Activated CD4-positive, alpha-beta T cell treated with anti-CD3 and anti-CD28 coated beads, Interleukin-2, amount 50 U/mL, for 4 hours (primary cell): ENCODE measurements around the gene STAG1.
"Not testable (repeated sequence)": the region's sequence is repeated elsewhere in the genome, so short reads cannot be mapped to it uniquely, and the experiment has no call there.

Experiments
- DNase-seq, 2 experiments: peaks; one replicate each; pipeline ENCODE4 v3.0.0-alpha.2; 2020

The STAG1 gene

GRCh38 chr3:136741063-136741462 is 11.1 kb downstream of the STAG1 start:
- DNase-seq, result no peak

GRCh38 chr3:136740351-136740958 is 11.7 kb downstream of the STAG1 start:
- DNase-seq, result no peak

DNA sequence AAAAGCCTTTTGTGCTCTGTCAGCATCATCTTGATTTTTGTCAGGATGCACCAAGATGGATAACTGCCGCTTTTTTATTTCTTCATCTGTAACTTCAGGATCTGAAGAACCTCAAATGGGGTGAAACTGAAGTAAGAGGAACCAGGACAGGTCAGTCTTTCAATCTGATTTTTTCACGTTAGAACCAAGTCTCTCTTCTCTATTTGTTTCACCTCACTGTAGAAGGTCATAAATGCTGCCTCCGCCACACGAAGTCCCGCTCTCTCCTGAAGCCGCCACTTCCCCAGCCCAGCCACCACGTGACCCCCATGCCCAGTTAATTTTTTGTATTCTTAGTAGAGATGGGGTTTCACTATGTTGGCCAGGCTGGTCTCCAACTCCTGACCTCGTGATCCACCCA is 15.2 kb downstream of the STAG1 start:
- DNase-seq, result not testable (repeated sequence)

DNA sequence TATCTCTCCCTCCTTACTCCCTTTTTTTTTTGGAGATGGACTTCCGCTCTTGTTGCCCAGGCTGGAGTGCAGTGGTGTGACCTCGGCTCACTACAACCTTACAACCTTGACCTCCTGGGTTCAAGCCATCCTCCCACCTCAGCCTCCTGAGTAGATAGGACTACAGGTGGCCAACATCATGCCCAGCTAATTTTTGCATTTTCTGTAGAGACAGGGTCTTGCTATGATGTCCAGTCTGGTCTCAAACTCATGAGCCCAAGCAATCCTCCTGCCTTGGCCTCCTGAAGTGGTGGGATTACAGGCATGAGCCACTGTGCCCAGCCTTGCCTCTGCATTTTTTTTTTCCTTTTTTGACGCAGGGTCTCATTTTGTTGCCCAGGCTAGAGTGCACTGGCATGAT is 17.1 kb downstream of the STAG1 start:
- DNase-seq, result no peak

DNA sequence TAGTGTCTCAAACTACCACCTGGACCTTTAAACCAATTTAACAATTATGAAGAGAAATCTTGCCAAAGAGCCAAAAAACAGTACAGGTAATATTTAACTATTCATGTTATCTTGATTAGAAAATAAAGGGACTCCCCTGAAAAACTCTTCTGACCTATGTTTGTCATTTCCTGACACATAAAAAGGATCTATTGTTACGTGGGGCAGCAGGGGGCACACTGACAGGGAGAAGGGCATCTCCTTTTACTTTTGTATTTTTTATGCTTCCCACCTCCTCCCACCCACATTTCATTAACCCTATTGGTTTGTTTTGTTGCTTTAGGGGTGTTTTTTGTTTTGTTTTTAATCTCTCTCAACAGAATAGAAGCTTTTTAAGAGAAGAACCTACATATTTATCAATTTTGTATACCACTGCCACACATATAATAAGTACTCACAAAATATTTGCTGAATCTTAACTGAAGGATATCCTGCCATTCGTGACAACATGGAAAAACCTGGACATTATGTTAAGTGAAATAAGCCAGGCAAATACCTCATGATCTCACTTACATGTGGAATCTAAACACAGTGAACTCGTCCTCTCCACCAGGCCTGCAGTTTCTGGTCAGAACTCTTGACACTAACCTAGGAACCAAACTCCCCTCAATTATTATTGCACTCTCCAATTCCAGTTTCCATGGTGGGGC is 17.7 kb downstream of the STAG1 start:
- no peak for DNase-seq

GRCh38 chr3:136733317-136733833 is 18.8 kb downstream of the STAG1 start:
- DNase-seq, result no peak

DNA sequence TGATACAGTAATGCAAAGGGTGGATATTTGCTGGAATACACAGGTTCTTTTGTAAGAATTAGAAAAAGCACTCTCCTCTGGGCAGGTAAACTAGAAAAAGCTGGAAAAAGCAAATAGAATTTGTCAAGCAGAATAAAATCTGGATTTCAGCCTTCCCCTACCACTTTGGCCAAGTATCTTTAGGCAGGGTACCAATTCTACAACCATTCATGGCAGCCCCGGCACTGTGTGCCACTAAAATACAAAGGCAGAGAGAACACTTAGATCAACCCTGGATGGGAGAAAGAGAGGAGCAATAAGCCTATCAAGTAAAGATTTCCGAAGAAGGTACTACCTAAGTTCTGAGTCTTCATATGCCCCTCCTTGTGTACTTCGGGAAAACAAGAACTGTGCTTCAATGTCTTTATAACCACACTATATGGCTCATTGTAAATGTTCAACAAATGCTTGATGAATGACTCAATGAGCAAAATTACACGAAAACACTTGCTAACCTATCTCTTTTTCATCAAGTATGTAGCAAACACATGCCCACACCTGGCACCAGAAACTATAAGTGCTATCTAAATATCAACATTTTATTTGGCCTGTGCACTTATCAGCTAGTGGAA is 20.8 kb downstream of the STAG1 start:
- no peak for DNase-seq

DNA sequence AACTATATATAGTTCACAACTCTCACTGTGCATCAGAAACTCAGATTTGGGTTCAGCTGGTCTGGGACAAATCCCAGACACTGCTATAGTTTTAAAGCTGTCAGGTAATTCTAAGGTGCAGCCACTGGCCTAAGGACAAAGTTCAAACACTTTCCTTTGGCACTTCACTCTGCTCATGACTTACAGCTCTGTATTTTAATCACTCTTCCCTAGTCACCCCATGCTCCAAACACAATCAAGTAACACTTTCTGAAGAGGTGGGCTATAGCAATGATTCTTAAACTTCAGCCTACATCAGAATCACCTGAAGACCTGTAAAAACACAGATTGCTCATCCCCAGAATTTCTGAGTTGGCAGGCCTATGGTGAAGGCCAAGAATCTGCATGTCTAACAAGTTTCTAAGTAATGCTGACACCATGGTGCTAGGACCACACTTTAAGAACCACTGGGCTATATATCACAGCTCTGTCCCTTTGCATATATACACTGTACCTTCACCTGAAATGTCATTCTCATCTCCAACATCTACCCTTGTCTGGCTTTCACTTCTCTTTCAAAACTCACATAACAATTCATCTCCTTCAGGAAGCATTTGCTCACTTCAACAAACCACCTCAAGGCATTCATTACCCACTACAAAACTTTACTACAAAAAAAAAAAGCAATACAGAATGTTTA is 21.4 kb downstream of the STAG1 start:
- DNase-seq, result no peak

DNA sequence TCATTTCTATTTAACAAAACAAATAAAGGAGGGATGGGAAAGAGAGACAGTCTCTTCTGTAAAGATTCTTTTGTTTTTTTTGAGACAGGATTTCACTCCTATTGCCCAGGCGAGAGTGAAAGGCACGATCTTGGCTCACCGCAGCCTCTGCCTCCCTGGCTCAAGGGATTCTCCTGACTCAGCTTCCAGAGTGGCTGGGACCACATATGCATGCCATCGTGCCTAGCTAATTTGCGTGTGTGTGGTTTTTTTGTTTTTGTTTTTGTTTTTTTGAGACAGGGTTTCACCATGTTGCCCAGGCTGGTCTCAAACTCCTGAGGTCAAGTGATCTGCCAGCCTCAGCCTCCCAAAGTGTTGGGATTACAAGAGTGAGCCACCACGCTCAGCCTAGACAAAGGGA is 23.3 kb downstream of the STAG1 start:
- no peak for DNase-seq

GRCh38 chr3:136728473-136728872 is 23.7 kb downstream of the STAG1 start:
- no peak for DNase-seq

DNA sequence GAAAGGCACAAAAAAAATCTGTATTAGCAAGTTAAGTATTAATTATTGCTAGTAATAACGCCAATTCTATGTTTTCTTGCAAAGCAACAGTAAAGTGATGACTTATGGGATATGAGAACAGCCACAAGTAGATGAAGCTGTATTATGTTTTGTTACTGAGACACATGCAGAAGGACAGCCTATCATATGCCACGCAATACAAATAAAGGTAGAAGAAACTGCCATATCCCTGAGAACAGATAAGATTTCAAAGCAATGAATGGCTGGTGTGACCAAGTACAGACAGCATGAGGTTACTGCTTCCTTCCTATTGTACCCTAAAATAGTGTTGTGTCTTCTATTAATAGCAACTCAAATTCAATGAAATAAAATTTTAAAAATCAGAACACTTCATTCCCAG is 26.7 kb downstream of the STAG1 start:
- no peak for DNase-seq

DNA sequence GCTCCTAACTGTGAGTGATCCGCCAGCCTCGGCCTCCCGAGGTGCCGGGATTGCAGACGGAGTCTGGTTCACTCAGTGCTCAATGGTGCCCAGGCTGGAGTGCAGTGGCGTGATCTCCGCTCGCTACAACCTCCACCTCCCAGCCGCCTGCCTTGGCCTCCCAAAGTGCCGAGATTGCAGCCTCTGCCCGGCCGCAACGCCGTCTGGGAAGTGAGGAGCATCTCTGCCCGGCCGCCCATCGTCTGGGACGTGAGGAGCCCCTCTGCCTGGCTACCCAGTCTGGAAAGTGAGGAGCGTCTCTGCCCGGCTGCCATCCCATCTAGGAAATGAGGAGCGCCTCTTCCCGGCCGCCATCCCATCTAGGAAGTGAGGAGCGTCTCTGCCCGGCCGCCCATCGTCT is 29.3 kb downstream of the STAG1 start:
- not testable (repeated sequence) for DNase-seq

GRCh38 chr3:136722399-136722798 is 29.8 kb downstream of the STAG1 start:
- DNase-seq, result not testable (repeated sequence)

DNA sequence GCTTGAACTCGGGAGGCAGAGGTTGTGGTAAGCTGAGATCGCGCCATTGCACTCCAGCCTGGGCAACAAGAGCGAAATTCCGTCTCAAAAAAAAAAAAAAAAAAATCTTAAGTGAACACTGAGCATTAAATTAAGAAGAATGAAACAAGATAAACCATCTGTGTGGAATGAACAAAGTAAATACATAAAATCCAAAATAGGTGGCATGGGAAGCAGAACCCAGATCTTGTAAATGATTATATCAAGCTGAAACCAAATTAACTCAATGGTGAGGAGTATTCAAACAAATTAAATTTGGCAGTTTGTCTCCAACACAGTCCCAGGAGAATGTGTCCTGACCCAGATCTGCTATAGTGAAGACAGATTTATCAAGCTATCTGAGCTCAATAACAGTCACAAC is 32.1 kb downstream of the STAG1 start:
- no peak for DNase-seq

GRCh38 chr3:136716629-136717028 is 35.5 kb downstream of the STAG1 start:
- no peak for DNase-seq

DNA sequence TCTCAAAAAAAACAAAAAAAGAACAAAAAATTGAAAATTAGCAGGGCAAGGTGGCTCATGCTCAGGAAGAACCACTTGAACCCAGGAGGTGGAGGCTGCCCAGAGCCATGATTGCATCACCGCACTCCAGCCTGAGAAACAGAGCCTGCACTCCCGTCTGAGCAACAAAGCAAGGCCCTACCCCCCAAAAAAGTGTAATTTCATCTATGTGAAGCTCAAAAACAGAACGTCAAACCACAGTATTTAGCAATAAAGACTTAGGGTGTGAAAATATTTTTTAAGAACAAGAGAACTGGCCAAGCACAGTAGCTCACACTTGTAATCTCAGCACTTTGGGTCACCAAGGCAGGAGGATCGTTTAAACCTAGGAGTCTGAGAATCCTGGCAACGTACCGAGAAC is 38.2 kb downstream of the STAG1 start:
- no peak for DNase-seq

GRCh38 chr3:136712941-136713340 is 39.2 kb downstream of the STAG1 start:
- no peak for DNase-seq

DNA sequence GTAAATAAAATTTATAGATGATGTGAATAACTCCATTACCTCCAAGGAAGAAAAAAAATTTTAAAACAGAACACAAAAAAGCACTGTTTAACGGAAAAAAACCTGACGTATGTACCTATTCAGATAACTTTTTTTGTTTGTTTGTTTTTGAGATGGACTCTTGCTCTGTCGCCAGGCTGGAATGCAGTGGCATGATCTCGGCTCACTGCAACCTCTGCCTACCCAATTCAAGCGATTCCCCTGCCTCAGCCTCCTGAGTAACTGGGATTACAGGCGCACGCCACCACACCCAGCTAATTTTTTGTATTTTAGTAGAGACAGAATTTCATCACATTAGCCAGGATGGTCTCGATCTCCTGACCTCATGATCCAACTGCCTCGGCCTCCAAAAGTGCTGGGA is 40.3 kb downstream of the STAG1 start:
- DNase-seq, result not testable (repeated sequence)

GRCh38 chr3:136711277-136711676 is 40.9 kb downstream of the STAG1 start:
- DNase-seq, result no peak

- not testable (repeated sequence) for DNase-seq
Measured at GRCh38 chr3:136709775-136710174, 42.4 kb downstream of the STAG1 start.

GRCh38 chr3:136708333-136708985 is 43.7 kb downstream of the STAG1 start:
- DNase-seq, result no peak

GRCh38 chr3:136703429-136703828 is 48.7 kb downstream of the STAG1 start:
- no peak for DNase-seq

DNA sequence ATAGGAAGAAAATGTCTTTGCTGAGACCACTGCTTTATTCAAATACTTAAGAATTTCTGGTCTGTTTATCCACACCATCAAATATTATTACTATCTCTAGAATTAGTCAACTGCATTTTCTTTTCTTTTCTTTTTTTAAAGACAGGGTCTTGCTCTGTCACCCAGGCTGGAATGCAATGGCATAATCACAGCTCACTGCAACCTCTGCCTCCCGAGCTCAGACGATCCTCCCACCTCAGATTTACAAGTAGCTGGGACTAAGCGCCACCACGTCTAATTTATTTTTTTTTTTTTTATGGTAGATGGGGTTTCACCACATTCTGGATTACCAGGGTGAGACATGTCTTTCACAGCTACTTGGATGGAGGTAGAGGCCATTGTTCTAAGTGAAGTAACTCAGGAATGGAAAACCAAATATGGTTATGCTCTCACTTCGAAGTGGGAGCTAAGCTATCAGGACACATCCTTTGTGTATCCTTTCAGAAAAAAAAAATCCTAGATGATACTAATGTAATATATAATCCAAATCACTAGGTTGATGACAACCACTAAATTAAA is 52.8 kb downstream of the STAG1 start:
- DNase-seq, result no peak
